CD1c-positive myeloid dendritic cell (primary cell): Measurements from ENCODE around the gene B3GALT2.

Source experiments
- DNase-seq: peaks from one replicate; pipeline ENCODE4 v3.0.0-alpha.2; 2016; ENCODE audit errors: extremely low spot score

The B3GALT2 gene

GRCh38 chr1:193181985-193182384 is 4.4 kb downstream of the B3GALT2 start:
- DNase-seq: no peak

DNA sequence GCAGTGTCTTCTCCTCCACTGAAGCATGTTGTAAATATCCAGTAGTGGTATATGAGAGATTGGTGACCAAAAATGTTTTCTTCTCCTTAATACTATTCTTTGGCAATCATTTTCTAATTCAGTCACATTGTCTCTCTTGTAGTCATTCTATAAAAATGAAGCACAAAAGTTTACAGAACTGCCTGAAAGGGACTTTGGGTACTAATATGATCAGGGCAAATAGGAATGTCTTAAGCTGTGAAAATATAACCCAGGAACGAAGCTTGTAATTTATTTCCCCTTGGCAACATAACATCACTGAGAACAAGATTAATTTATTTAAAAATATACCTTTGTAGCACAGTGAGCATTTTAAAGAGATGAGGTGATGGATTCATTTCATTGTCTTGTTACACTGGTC is 4.9 kb downstream of the B3GALT2 start:
- no peak for DNase-seq

GRCh38 chr1:193179094-193179493 is 7.3 kb downstream of the B3GALT2 start:
- no peak for DNase-seq

DNA sequence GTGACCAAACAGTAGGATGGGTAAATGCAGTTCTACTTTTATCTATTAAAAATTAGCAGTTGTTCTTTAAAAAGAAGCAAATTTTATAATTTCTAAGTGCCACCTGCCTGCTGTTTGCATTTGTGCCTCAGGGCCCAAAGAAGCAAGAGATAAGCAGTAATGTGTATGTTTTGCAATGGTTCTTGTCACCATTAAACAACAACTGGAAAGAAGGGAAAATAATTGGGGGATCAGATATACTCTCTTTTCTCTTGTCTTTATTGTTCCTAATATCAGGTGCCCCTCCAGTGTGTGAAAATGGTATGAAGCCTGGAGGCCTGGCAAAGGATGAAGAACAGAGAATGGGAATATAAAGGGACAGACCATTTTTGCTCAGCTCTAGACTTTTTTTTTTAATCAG is 9.6 kb downstream of the B3GALT2 start:
- DNase-seq: no peak

GRCh38 chr1:193176113-193176512 is 10.3 kb downstream of the B3GALT2 start:
- no peak for DNase-seq

DNA sequence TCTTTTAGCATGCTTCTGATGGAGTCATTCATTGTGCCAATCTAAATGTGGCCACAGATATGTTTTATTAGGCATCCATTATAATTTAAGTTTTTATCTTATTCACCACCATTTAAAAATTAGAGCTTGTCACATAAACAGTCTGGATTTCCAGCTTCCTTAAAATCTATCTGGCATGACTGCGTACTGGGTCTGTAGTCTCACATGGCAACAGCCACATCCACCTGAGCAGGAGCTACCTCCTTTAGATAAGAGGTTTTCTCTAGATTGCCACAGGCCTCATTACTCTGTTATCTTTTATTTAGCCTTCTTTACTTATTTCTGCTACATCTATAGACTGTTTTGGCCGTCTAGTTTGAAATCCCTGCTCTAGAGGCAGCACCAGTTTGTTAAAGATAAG is 29.1 kb downstream of the B3GALT2 start:
- DNase-seq: no peak

DNA sequence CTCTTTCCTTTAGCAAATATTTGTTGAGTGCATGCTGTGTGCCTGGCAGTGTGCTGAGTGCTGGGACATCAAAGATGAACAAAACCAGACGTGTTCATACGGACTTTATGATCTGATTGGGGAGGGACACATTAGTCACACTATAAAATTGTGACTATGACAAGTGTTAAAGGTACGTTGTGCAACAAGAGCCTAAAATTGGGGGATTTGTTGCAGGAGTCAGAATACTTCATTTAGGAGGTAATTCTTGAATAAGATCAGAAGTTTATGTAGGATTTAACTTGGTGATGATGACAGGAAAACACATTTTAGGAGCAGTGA is 29.6 kb downstream of the B3GALT2 start:
- no peak for DNase-seq

- DNase-seq: no peak
These were observed 30.1 kb downstream of the B3GALT2 start for GRCh38 chr1:193156117-193156821.

DNA sequence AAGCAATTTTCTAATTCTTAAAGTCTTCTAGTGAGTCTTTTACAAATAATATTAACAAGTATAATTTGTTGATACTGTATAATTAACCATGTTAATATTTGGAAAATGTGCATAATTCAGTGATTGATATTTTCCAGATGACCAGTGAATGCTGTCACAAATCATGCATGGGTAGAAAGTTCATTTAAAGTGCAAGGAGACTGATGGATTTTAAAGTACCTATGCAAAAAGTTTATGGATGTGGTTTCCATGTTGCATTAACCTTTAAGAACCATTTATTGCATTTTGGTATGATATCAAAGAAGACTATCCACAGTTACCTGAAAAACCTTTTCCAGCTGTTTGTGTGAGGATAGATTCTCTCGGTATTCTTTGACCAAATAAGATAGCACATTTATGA is 41.4 kb downstream of the B3GALT2 start:
- no peak for DNase-seq

DNA sequence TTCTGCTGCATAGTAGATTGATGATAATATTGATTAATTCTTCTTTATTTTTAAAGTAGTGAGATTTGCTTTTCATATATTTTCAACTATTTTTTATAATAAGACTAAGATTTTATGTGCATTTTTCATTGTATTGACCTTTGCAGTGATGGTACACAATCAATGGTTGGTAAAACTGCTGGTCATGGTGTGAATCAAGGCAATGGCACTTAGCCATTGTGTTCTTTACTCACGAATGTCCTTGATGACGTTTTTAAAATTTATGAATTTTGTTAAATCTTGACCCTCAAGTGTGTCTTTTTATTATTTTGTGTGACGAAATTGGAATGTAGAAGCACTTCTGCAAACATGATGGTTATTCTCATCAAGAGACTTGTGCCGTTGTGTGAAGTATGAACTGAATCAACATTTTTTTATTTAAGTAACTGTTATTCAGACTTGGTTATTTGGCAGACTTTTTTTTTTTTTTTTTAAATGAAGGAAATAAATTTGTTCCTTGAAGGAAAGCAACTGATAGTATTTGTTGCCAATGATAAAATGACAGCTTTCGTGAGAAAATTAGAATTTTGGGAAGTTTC is 42.0 kb downstream of the B3GALT2 start:
- DNase-seq: no peak

DNA sequence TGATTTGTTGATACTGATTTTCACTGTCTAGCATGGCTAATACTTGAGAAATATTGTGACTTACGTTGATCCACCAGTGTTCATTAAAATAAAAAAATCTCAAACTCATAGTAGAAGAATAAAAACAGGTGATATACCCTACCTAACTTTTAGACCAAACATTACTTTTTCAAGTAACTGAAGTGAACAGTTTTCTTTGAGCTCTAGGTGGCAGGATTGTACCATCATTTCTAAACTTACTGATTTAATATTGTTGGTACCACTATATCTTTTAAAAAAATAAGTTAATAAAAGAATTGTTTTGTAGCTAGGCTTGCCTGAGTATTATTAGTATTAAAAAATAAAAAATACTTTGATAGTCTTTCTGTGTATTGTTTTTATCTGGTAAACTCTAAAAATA is 43.1 kb downstream of the B3GALT2 start:
- DNase-seq: no peak

GRCh38 chr1:193142409-193142808 is 44.0 kb downstream of the B3GALT2 start:
- DNase-seq: no peak

- no peak for DNase-seq
These were observed 44.6 kb downstream of the B3GALT2 start for GRCh38 chr1:193141804-193142203.

- DNase-seq: no peak
These were observed 46.2 kb downstream of the B3GALT2 start for GRCh38 chr1:193140254-193140653.

DNA sequence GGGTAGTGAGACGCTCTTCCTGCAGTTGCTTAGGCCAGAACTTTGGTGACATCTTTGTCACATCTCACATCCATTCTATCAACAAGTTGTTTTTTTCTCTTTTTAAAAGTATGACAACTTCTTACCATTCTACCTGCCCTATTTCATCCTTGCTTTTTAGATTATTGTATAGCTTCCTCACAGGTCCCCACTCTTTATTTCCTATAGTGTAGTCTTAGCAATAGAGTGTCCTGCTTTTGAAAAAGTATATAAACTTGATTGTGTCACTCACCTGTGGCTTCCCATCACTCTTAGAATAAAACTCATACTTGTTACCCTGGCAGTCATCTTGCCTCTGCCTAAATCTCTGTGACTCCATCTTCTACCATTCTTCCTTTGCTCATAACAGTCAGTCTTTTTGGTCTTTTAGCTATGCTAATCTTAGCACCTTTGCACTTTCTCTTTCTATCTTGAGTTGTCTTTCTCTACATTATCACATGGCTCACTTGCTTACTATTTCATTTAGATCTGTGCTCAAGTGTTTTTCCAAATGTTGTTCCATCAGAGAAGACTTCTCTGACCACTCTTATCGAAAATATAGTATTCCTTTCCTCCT is 55.0 kb downstream of the B3GALT2 start:
- no peak for DNase-seq
